Measurements from ENCODE around the gene NPC1. TPM values are rescaled to one million over a fixed set of nuclear protein-coding genes. Genes with fewer than 3 reads are reported as not detected.

Gene NPC1
- total RNA-seq, 1 experiment from 2014 or later = 51.6 TPM

- H3K9me3 ChIP-seq (ENCODE audit: control insufficient read depth in 1 of 2, insufficient read depth in 1 of 2, low read depth in 1 of 2, low read length in 2 of 2) = no peaks in the 10 kb centered on the region
- ChIA-PET CTCF (no interaction called here), RAD21 (ENCODE audit: low non-redundant PET in 1 of 2, low total read pairs in 2 of 2, uncharacterized antibody in 2 of 2, unreplicated experiment in 2 of 2) (no interaction called here), POLR2A (no interaction called here)
- no peaks in the 10 kb centered on the region for H4K20me1 ChIP-seq (ENCODE audit: insufficient read depth)
- TF ChIP-seq POLR2A (IDR thresholded peaks at IDR 0.05; ENCODE audit: borderline replicate concordance, extremely low read depth, insufficient read depth, insufficient read length) = no peak
- no peak for TF ChIP-seq MAX (IDR thresholded peaks at IDR 0.05)
- no peak for TF ChIP-seq RAD21 (IDR thresholded peaks at IDR 0.05; ENCODE audit: low read depth)
- TF ChIP-seq EGR1 (IDR thresholded peaks at IDR 0.05; ENCODE audit: low read depth) = no peak
- TF ChIP-seq SP1 (IDR thresholded peaks at IDR 0.05; ENCODE audit: low read depth) = no peak
- TF ChIP-seq, protein P1, sequence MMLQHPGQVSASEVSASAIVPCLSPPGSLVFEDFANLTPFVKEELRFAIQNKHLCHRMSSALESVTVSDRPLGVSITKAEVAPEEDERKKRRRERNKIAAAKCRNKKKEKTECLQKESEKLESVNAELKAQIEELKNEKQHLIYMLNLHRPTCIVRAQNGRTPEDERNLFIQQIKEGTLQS (IDR thresholded peaks at IDR 0.05) = no peak
- TF ChIP-seq POLR2AphosphoS5 (IDR thresholded peaks at IDR 0.05; ENCODE audit: low read depth, low read length) = no peak
- TF ChIP-seq TCF7L2 (IDR thresholded peaks at IDR 0.05; ENCODE audit: borderline replicate concordance, extremely low read depth, insufficient read depth, insufficient read length) = no peak
- no peak for TF ChIP-seq REST (IDR thresholded peaks at IDR 0.05; ENCODE audit: low read depth)
- no peak for TF ChIP-seq ZNF274 (IDR thresholded peaks at IDR 0.05; ENCODE audit: low read depth, low read length)
- TF ChIP-seq, protein P2, sequence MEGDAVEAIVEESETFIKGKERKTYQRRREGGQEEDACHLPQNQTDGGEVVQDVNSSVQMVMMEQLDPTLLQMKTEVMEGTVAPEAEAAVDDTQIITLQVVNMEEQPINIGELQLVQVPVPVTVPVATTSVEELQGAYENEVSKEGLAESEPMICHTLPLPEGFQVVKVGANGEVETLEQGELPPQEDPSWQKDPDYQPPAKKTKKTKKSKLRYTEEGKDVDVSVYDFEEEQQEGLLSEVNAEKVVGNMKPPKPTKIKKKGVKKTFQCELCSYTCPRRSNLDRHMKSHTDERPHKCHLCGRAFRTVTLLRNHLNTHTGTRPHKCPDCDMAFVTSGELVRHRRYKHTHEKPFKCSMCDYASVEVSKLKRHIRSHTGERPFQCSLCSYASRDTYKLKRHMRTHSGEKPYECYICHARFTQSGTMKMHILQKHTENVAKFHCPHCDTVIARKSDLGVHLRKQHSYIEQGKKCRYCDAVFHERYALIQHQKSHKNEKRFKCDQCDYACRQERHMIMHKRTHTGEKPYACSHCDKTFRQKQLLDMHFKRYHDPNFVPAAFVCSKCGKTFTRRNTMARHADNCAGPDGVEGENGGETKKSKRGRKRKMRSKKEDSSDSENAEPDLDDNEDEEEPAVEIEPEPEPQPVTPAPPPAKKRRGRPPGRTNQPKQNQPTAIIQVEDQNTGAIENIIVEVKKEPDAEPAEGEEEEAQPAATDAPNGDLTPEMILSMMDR (IDR thresholded peaks at IDR 0.05 in 2 of 3, conservative IDR thresholded peaks at IDR 0.05 in 1 of 3; ENCODE audit: borderline replicate concordance in 1 of 3, insufficient read depth in 1 of 3, low read depth in 2 of 3, low read length in 2 of 3) = no peak
- TF ChIP-seq CEBPB (IDR thresholded peaks at IDR 0.05; ENCODE audit: low read depth) = no peak
- no peak for TF ChIP-seq JUND (IDR thresholded peaks at IDR 0.05)
- no peak for TF ChIP-seq SRF (IDR thresholded peaks at IDR 0.05; ENCODE audit: low read depth)
- no peak for TF ChIP-seq EZH2phosphoT487 (IDR thresholded peaks at IDR 0.05; ENCODE audit: borderline replicate concordance)
- TF ChIP-seq ZFX (IDR thresholded peaks at IDR 0.05) = no peak
- no peak for TF ChIP-seq SIN3A (IDR thresholded peaks at IDR 0.05; ENCODE audit: low read depth)
- TF ChIP-seq CBX3 (IDR thresholded peaks at IDR 0.05; ENCODE audit: low read depth) = no peak
- no peak for TF ChIP-seq ZBTB33 (IDR thresholded peaks at IDR 0.05; ENCODE audit: extremely low read depth, insufficient replicate concordance, low read length)
- DNase-seq (ENCODE audit: low read depth, low spot score) (no peak), ATAC-seq (no peak)
- H2AFZ ChIP-seq (ENCODE audit: low read depth, low read length, poor library complexity, severe bottlenecking) = no peak overlapping the region
- H3K27ac ChIP-seq (ENCODE audit: low read depth, low read length) = no peak overlapping the region
- no peak overlapping the region for H3K4me2 ChIP-seq (ENCODE audit: low read length)
- BruUV-seq (replicated peaks) = no TSS peak
- H3K27me3 ChIP-seq (ENCODE audit: insufficient read depth, low read length) = no peaks in the 10 kb centered on the region
- no peaks in the 10 kb centered on the region for H3K4me1 ChIP-seq (ENCODE audit: control insufficient read depth in 1 of 2, insufficient read depth in 2 of 2, low read length in 2 of 2)
- no peak overlapping the region for H3K4me3 ChIP-seq (replicated peaks in 1 of 2; ENCODE audit: low read depth in 1 of 2, low read length in 2 of 2)
- H3K9me2 ChIP-seq (ENCODE audit: insufficient read depth) = no peaks in the 10 kb centered on the region
- H3K79me2 ChIP-seq (ENCODE audit: insufficient read depth, low read length) = no peaks in the 10 kb centered on the region
- intact Hi-C loops (cut with micrococcal nuclease) = no loop called here
- no peak overlapping the region for H3K9ac ChIP-seq (ENCODE audit: low read length)
- H3K36me3 ChIP-seq (ENCODE audit: control insufficient read depth in 1 of 2, insufficient read depth in 2 of 2, low read length in 2 of 2) = peaks cover 34 to 35% of the 10 kb centered on the region in 2 experiments
These were observed 20.3 kb downstream of the NPC1 start for GRCh38 chr18:23565916-23566547.
